ENCODE measurements around the gene TTC16.
A peak's percentile ranks its signal among the peaks of the same experiment; 100 is the strongest.

TTC16 gene

GRCh38 chr9:127715470-127716337 is at the start of gene TTC16, which contains the start of gene PTRH1:
Gene TTC16 (plus strand): TSS chr9:127716079. CDS start chr9:127716146, 67 bp downstream.
Gene PTRH1 (minus strand): TSS chr9:127715663. CDS start chr9:127715639, 24 bp downstream.
- no peaks in the 10 kb centered on the region for H3K36me3 ChIP-seq (ENCODE audit: control insufficient read depth, insufficient read depth, low read length)
- H3K9ac ChIP-seq (ENCODE audit: low read length), result peak within 1 kb of the TSS; percentile 72
- H3K27me3 ChIP-seq (ENCODE audit: control insufficient read depth, insufficient read depth, low read length), result peaks cover 7% of the 10 kb centered on the region; the same call in 1 of the 2 replicates
- peaks cover 25% of the 10 kb centered on the region for H3K4me1 ChIP-seq (ENCODE audit: control insufficient read depth, insufficient read depth, low read length)
- H3K4me3 ChIP-seq (ENCODE audit: low read depth, low read length), result peak within 1 kb of the TSS; percentile 82
- H3K27ac ChIP-seq (ENCODE audit: low read depth, low read length), result no peak within 1 kb of the TSS; the same call in 1 of the 2 replicates
- H3K9me3 ChIP-seq (ENCODE audit: control insufficient read depth, insufficient read depth, low read depth, low read length), result no peaks in the 10 kb centered on the region

GRCh38 chr9:127667127-127667844 is 48.6 kb upstream of the TTC16 start:
- H3K27ac ChIP-seq (ENCODE audit: low read depth, low read length), result no peak overlapping the region
- no peaks in the 10 kb centered on the region for H3K4me1 ChIP-seq (ENCODE audit: control insufficient read depth, insufficient read depth, low read length)
- H3K9me3 ChIP-seq (ENCODE audit: control insufficient read depth, insufficient read depth, low read depth, low read length), result no peaks in the 10 kb centered on the region
- no peaks in the 10 kb centered on the region for H3K27me3 ChIP-seq (ENCODE audit: control insufficient read depth, insufficient read depth, low read length)
- no peak overlapping the region for H3K9ac ChIP-seq (ENCODE audit: low read length)
- no peak overlapping the region for H3K4me3 ChIP-seq (ENCODE audit: low read depth, low read length)
- H3K36me3 ChIP-seq (ENCODE audit: control insufficient read depth, insufficient read depth, low read length), result peaks cover 60% of the 10 kb centered on the region

- H3K4me3 ChIP-seq (ENCODE audit: low read depth, low read length), result no peak overlapping the region
- H3K4me1 ChIP-seq (ENCODE audit: control insufficient read depth, insufficient read depth, low read length), result no peaks in the 10 kb centered on the region
- H3K27ac ChIP-seq (ENCODE audit: low read depth, low read length), result no peak overlapping the region
- H3K27me3 ChIP-seq (ENCODE audit: control insufficient read depth, insufficient read depth, low read length), result no peaks in the 10 kb centered on the region
- H3K9me3 ChIP-seq (ENCODE audit: control insufficient read depth, insufficient read depth, low read depth, low read length), result no peaks in the 10 kb centered on the region
- peaks cover 60% of the 10 kb centered on the region for H3K36me3 ChIP-seq (ENCODE audit: control insufficient read depth, insufficient read depth, low read length)
- no peak overlapping the region for H3K9ac ChIP-seq (ENCODE audit: low read length)
These were observed 48.0 kb upstream of the TTC16 start for GRCh38 chr9:127667906-127668305.

GRCh38 chr9:127673234-127673633 is 42.6 kb upstream of the TTC16 start:
- Histone ChIP-seq H3K36me3 (ENCODE audit: control insufficient read depth, insufficient read depth, low read length) (peaks cover 52% of the 10 kb centered on the region), H3K27me3 (ENCODE audit: control insufficient read depth, insufficient read depth, low read length) (no peaks in the 10 kb centered on the region), H3K4me1 (ENCODE audit: control insufficient read depth, insufficient read depth, low read length) (no peaks in the 10 kb centered on the region), H3K9ac (ENCODE audit: low read length) (no peak overlapping the region), H3K27ac (ENCODE audit: low read depth, low read length) (no peak overlapping the region), H3K4me3 (ENCODE audit: low read depth, low read length) (no peak overlapping the region), H3K9me3 (ENCODE audit: control insufficient read depth, insufficient read depth, low read depth, low read length) (no peaks in the 10 kb centered on the region)

- Histone ChIP-seq H3K27me3 (ENCODE audit: control insufficient read depth, insufficient read depth, low read length) (no peaks in the 10 kb centered on the region), H3K4me3 (ENCODE audit: low read depth, low read length) (no peak overlapping the region), H3K9me3 (ENCODE audit: control insufficient read depth, insufficient read depth, low read depth, low read length) (no peaks in the 10 kb centered on the region), H3K9ac (ENCODE audit: low read length) (no peak overlapping the region), H3K4me1 (ENCODE audit: control insufficient read depth, insufficient read depth, low read length) (no peaks in the 10 kb centered on the region), H3K36me3 (ENCODE audit: control insufficient read depth, insufficient read depth, low read length) (peaks cover 63% of the 10 kb centered on the region), H3K27ac (ENCODE audit: low read depth, low read length) (no peak overlapping the region)
These were observed 39.2 kb upstream of the TTC16 start for GRCh38 chr9:127676638-127677037.

- Histone ChIP-seq H3K9me3 (ENCODE audit: control insufficient read depth, insufficient read depth, low read depth, low read length) (no peaks in the 10 kb centered on the region), H3K36me3 (ENCODE audit: control insufficient read depth, insufficient read depth, low read length) (peaks cover 65% of the 10 kb centered on the region), H3K4me3 (ENCODE audit: low read depth, low read length) (no peak overlapping the region), H3K27me3 (ENCODE audit: control insufficient read depth, insufficient read depth, low read length) (no peaks in the 10 kb centered on the region), H3K9ac (ENCODE audit: low read length) (no peak overlapping the region), H3K4me1 (ENCODE audit: control insufficient read depth, insufficient read depth, low read length) (no peaks in the 10 kb centered on the region), H3K27ac (ENCODE audit: low read depth, low read length) (no peak overlapping the region)
These were observed 36.4 kb upstream of the TTC16 start for GRCh38 chr9:127679506-127679905.

- no peak overlapping the region for H3K4me3 ChIP-seq (ENCODE audit: low read depth, low read length)
- no peak overlapping the region for H3K27ac ChIP-seq (ENCODE audit: low read depth, low read length)
- no peaks in the 10 kb centered on the region for H3K4me1 ChIP-seq (ENCODE audit: control insufficient read depth, insufficient read depth, low read length)
- H3K9me3 ChIP-seq (ENCODE audit: control insufficient read depth, insufficient read depth, low read depth, low read length), result no peaks in the 10 kb centered on the region
- H3K9ac ChIP-seq (ENCODE audit: low read length), result no peak overlapping the region
- H3K36me3 ChIP-seq (ENCODE audit: control insufficient read depth, insufficient read depth, low read length), result peaks cover 64% of the 10 kb centered on the region
- H3K27me3 ChIP-seq (ENCODE audit: control insufficient read depth, insufficient read depth, low read length), result no peaks in the 10 kb centered on the region
These were observed 35.7 kb upstream of the TTC16 start for GRCh38 chr9:127680226-127680625.

GRCh38 chr9:127680846-127681245 is 35.0 kb upstream of the TTC16 start:
- Histone ChIP-seq H3K9ac (ENCODE audit: low read length) (no peak overlapping the region), H3K4me3 (ENCODE audit: low read depth, low read length) (no peak overlapping the region), H3K27ac (ENCODE audit: low read depth, low read length) (no peak overlapping the region), H3K9me3 (ENCODE audit: control insufficient read depth, insufficient read depth, low read depth, low read length) (no peaks in the 10 kb centered on the region), H3K27me3 (ENCODE audit: control insufficient read depth, insufficient read depth, low read length) (no peaks in the 10 kb centered on the region), H3K36me3 (ENCODE audit: control insufficient read depth, insufficient read depth, low read length) (peaks cover 58% of the 10 kb centered on the region), H3K4me1 (ENCODE audit: control insufficient read depth, insufficient read depth, low read length) (no peaks in the 10 kb centered on the region)

GRCh38 chr9:127682351-127683136 is 33.3 kb upstream of the TTC16 start:
- no peaks in the 10 kb centered on the region for H3K9me3 ChIP-seq (ENCODE audit: control insufficient read depth, insufficient read depth, low read depth, low read length)
- no peaks in the 10 kb centered on the region for H3K27me3 ChIP-seq (ENCODE audit: control insufficient read depth, insufficient read depth, low read length)
- H3K4me1 ChIP-seq (ENCODE audit: control insufficient read depth, insufficient read depth, low read length), result no peaks in the 10 kb centered on the region
- H3K9ac ChIP-seq (ENCODE audit: low read length), result no peak overlapping the region
- H3K27ac ChIP-seq (ENCODE audit: low read depth, low read length), result no peak overlapping the region
- peaks cover 47% of the 10 kb centered on the region for H3K36me3 ChIP-seq (ENCODE audit: control insufficient read depth, insufficient read depth, low read length)
- no peak overlapping the region for H3K4me3 ChIP-seq (ENCODE audit: low read depth, low read length)

- Histone ChIP-seq H3K4me1 (ENCODE audit: control insufficient read depth, insufficient read depth, low read length) (no peaks in the 10 kb centered on the region), H3K36me3 (ENCODE audit: control insufficient read depth, insufficient read depth, low read length) (peaks cover 43% of the 10 kb centered on the region), H3K27me3 (ENCODE audit: control insufficient read depth, insufficient read depth, low read length) (no peaks in the 10 kb centered on the region), H3K9ac (ENCODE audit: low read length) (no peak overlapping the region), H3K27ac (ENCODE audit: low read depth, low read length) (no peak overlapping the region), H3K9me3 (ENCODE audit: control insufficient read depth, insufficient read depth, low read depth, low read length) (no peaks in the 10 kb centered on the region), H3K4me3 (ENCODE audit: low read depth, low read length) (no peak overlapping the region)
These were observed 32.2 kb upstream of the TTC16 start for GRCh38 chr9:127683723-127684122.
